Natural killer cell (primary cell): ENCODE measurements around the gene ZNF532. TPM values are rescaled to one million over a fixed set of nuclear protein-coding genes. Genes with fewer than 3 reads are reported as not detected.
A peak's percentile ranks its signal among the peaks of the same experiment; 100 is the strongest.

Experiments used
- ATAC-seq, 3 donors: fragments of 150-1000 bp in 2 of 3; fragments of 200-7000 bp in 1 of 3; cut with Tn5 transposase; 1 replicate in 1 of 3; 2 replicates in 2 of 3; pipeline ENCODE4 v1.10.0; 2021; ENCODE audit warnings: mild to moderate bottlenecking in 2 of 3, moderate library complexity in 2 of 3
- DNase-seq, 2 donors: peaks; one replicate each; pipeline versions ENCODE4 v3.0.0 to v3.0.0-alpha.2; 2013 to 2021; ENCODE audit warnings: mixed read lengths in 1 of 2
- H3K27ac ChIP-seq: one replicate; pipeline ENCODE4 v1.5.1; 2013; ENCODE audit warnings: mild to moderate bottlenecking, low read length
- H3K27me3 ChIP-seq: one replicate; pipeline ENCODE4 v1.6.1; 2013; ENCODE audit warnings: low read length; ENCODE audit not compliant: control insufficient read depth, insufficient read depth
- H3K36me3 ChIP-seq: one replicate; pipeline ENCODE4 v1.6.1; 2013; ENCODE audit warnings: low read length; ENCODE audit not compliant: control insufficient read depth, insufficient read depth
- H3K4me1 ChIP-seq: one replicate; pipeline ENCODE4 v1.6.1; 2013; ENCODE audit warnings: low read length; ENCODE audit not compliant: control insufficient read depth, insufficient read depth
- H3K4me3 ChIP-seq: one replicate; pipeline ENCODE4 v1.5.1; 2013; ENCODE audit warnings: low read length
- H3K9me3 ChIP-seq: one replicate; pipeline ENCODE4 v1.6.1; 2013; ENCODE audit warnings: low read length; ENCODE audit not compliant: control insufficient read depth, insufficient read depth
- H3K27ac Mint-ChIP-seq, 2 donors: one replicate each; pipeline ENCODE4 v1.8.0; 2022; ENCODE audit warnings: mild to moderate bottlenecking in 2 of 2, mixed read lengths in 2 of 2, moderate library complexity in 1 of 2
- H3K27me3 Mint-ChIP-seq, 2 donors: one replicate each; pipeline ENCODE4 v1.8.0; 2022; ENCODE audit warnings: low read depth in 2 of 2, mixed read lengths in 2 of 2
- H3K36me3 Mint-ChIP-seq: one replicate; pipeline ENCODE4 v1.8.0; 2022; ENCODE audit warnings: mixed read lengths
- H3K4me1 Mint-ChIP-seq, 2 donors: one replicate each; pipeline ENCODE4 v1.8.0; 2022; ENCODE audit warnings: mixed read lengths in 2 of 2
- H3K4me3 Mint-ChIP-seq: one replicate; pipeline ENCODE4 v1.8.0; 2022; ENCODE audit warnings: mild to moderate bottlenecking, moderate library complexity, mixed read lengths
- H3K9me3 Mint-ChIP-seq, 2 donors: one replicate each; pipeline ENCODE4 v1.8.0; 2022; ENCODE audit warnings: mixed read lengths in 2 of 2
- WGBS: methylation state at CpG from one replicate; pipeline ENCODE4 v1.1.7; 2013; ENCODE audit warnings: missing lambda C conversion rate; ENCODE audit not compliant: insufficient coverage; 5-methylcytosine and 5-hydroxymethylcytosine counted together
- intact Hi-C: fragments of 100-400 bp; cut with micrococcal nuclease; formaldehyde crosslinking; loops from one replicate; pipeline ENCODE4 v1.14.2; 2022
- total RNA-seq, 4 donors: library from RNA; stranded (reverse); fragments of 120-200 nt in 1 of 4; gene quantifications; one replicate each; pipeline versions ENCODE4 v1.2.3 to v1.2.4, GENCODE V29; 2013 to 2022
- TF ChIP-seq, protein P1 (sequence below): fragments of 200-600 bp; IDR thresholded peaks from one replicate; pipeline ENCODE4 v1.8.0; 2022; ENCODE audit warnings: antibody characterized with exemption

Gene ZNF532
- total RNA-seq, 3 donors from 2014 or later (not counting 1 experiment from before 2014, with no cell fraction given), result 4.8 to 28.5 (median 6.1) TPM

DNA sequence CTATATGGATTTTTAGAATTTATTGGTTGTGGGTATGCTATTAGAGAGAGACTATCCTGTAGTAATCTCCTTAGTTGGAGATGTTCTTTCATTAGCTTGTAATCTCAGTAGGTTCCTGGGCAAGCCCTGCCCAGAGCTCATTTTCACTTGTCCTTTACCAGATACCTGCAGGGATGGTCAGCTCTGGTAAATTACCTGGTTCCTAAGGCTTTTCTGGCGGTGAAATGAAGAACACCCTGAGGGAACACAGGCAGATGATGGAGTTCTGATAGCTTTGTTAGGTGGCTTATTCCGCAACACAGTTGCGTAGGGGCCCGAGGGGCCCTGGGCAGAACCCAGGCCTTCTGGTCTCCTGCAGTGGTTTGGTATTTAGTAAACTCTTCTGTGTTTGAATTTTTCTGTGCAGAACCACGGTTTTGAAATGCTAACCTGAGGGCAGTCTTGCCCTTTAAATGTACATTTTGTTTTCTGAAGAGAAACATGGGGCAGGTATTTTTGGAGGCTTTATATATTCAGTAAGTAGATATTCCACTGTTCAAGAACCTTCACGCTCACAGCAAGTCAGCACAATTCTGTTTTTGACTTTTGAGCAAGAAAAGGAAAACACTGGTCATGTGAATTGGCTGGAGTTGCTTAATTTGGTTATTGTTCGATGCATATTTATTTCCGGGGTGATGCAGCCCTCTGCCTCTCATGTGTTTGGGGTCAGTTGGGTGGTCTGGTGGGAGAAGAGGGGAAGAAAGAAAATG lies 22.4 kb downstream of the ZNF532 start:
- peaks cover 13 to 14% of the 10 kb centered on the region in 2 donors for H3K4me1 Mint-ChIP-seq
- no peak for DNase-seq
- H3K27me3 ChIP-seq, result no peaks in the 10 kb centered on the region
- no peak overlapping the region for H3K4me3 ChIP-seq
- peak in 1 of 3 donors; percentile 26 for ATAC-seq
- no peaks in the 10 kb centered on the region for H3K36me3 Mint-ChIP-seq
- H3K27me3 Mint-ChIP-seq, result no peaks in the 10 kb centered on the region
- no peak overlapping the region for H3K27ac ChIP-seq
- peak overlapping the region; percentile 19 for H3K4me3 Mint-ChIP-seq
- H3K27ac Mint-ChIP-seq, result peak overlapping the region; percentile 34 to 37
- H3K9me3 ChIP-seq, result no peaks in the 10 kb centered on the region
- WGBS, result 36% methylated on average over 8 of the region's 8 CpGs
- no peaks in the 10 kb centered on the region for H3K36me3 ChIP-seq
- no peaks in the 10 kb centered on the region for H3K9me3 Mint-ChIP-seq
- peaks cover 10% of the 10 kb centered on the region for H3K4me1 ChIP-seq
- TF ChIP-seq, protein P1, sequence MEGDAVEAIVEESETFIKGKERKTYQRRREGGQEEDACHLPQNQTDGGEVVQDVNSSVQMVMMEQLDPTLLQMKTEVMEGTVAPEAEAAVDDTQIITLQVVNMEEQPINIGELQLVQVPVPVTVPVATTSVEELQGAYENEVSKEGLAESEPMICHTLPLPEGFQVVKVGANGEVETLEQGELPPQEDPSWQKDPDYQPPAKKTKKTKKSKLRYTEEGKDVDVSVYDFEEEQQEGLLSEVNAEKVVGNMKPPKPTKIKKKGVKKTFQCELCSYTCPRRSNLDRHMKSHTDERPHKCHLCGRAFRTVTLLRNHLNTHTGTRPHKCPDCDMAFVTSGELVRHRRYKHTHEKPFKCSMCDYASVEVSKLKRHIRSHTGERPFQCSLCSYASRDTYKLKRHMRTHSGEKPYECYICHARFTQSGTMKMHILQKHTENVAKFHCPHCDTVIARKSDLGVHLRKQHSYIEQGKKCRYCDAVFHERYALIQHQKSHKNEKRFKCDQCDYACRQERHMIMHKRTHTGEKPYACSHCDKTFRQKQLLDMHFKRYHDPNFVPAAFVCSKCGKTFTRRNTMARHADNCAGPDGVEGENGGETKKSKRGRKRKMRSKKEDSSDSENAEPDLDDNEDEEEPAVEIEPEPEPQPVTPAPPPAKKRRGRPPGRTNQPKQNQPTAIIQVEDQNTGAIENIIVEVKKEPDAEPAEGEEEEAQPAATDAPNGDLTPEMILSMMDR, result no peak
- intact Hi-C loops, result no loop called here

DNA sequence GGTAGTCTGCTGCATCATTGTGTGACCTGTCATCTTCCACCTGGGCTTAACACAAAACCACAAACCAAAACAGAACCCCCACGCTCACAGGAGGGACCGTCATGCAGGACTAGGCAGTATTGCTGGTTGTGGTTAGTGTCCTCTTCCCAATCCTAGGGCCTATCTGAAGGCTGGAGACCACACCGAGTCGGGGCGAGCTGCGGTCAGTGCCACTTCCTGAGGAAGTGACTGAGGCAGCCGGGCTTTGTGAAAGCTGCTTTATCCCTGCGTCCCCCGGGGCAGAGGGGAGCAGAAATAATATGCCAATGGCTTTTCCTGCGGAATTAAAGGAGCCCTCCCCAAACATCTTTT lies 22.9 kb downstream of the ZNF532 start:
- H3K4me3 Mint-ChIP-seq, result peak overlapping the region; percentile 9
- Histone ChIP-seq H3K27me3 (no peaks in the 10 kb centered on the region), H3K9me3 (no peaks in the 10 kb centered on the region), H3K4me1 (peaks cover 10% of the 10 kb centered on the region), H3K36me3 (no peaks in the 10 kb centered on the region), H3K27ac (no peak overlapping the region), H3K4me3 (peak overlapping the region; percentile 6)
- intact Hi-C loops, result no loop called here
- no peaks in the 10 kb centered on the region for H3K9me3 Mint-ChIP-seq
- H3K36me3 Mint-ChIP-seq, result no peaks in the 10 kb centered on the region
- H3K27ac Mint-ChIP-seq, result peak overlapping the region; percentile 34 to 37
- TF ChIP-seq, protein P1, result no peak
- no peaks in the 10 kb centered on the region for H3K27me3 Mint-ChIP-seq
- 0% methylated on average over 9 of the region's 10 CpGs for WGBS
- peak in 1 of 2 donors; percentile 12 for DNase-seq
- peak; percentile 30 to 45 (median 42) for ATAC-seq
- peaks cover 13 to 18% of the 10 kb centered on the region in 2 donors for H3K4me1 Mint-ChIP-seq

DNA sequence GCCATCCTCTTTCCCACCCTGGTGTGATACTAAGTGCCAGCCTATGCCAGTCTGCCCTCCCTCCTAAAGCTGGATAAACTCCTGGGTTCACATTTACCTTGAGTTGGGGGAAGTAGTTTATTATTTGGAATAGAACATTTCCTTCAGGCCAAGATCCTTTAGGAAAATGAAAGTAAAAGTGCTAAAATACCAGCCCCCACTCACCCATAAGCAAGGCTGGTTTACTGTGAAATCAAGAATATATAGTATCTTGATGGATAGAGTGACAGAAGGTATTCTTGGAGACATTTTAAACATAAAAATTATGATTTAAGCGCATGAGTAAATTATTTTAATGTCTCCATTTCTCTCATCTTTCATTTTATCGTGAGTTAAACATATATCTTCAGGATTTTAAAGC lies 27.1 kb downstream of the ZNF532 start:
- intact Hi-C loops, result no loop called here
- Histone ChIP-seq H3K36me3 (no peaks in the 10 kb centered on the region), H3K4me3 (no peak overlapping the region), H3K9me3 (no peaks in the 10 kb centered on the region), H3K4me1 (peaks cover 22% of the 10 kb centered on the region), H3K27ac (no peak overlapping the region), H3K27me3 (no peaks in the 10 kb centered on the region)
- TF ChIP-seq, protein P1, result no peak
- no peak overlapping the region for H3K27ac Mint-ChIP-seq
- H3K4me3 Mint-ChIP-seq, result no peak overlapping the region
- no peaks in the 10 kb centered on the region for H3K36me3 Mint-ChIP-seq
- WGBS, result no CpG with 5 or more reads among the region's 2 CpGs
- no peak for DNase-seq
- no peaks in the 10 kb centered on the region for H3K9me3 Mint-ChIP-seq
- peaks cover 18 to 25% of the 10 kb centered on the region in 2 donors for H3K4me1 Mint-ChIP-seq
- ATAC-seq, result no peak
- no peaks in the 10 kb centered on the region for H3K27me3 Mint-ChIP-seq

DNA sequence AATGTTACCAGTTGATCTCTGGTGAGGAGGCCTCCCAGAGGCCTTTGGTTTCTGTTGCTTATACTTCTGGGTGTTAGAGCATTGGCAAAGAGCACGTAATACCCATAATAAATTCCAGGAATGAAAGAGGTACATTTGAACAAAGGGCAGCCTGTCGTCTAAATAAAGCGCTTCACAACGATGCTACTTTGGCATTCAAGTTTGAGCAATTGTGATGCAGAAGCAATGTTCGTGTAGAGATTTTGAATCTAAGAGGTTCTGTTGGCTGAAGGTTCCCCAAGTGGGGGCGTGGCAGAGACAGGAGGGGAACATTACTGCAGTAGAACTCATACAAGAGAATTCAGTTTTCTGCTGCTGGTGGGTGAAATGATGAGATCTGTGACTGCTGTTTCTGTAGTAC lies 27.8 kb downstream of the ZNF532 start:
- intact Hi-C loops, result no loop called here
- H3K4me1 Mint-ChIP-seq, result peaks cover 13 to 18% of the 10 kb centered on the region in 2 donors
- H3K27me3 Mint-ChIP-seq, result no peaks in the 10 kb centered on the region
- ATAC-seq (no peak), DNase-seq (no peak)
- TF ChIP-seq, protein P1, result no peak
- H3K9me3 Mint-ChIP-seq, result no peaks in the 10 kb centered on the region
- peaks cover 18% of the 10 kb centered on the region for H3K4me1 ChIP-seq
- no peak overlapping the region for H3K27ac ChIP-seq
- no peaks in the 10 kb centered on the region for H3K36me3 ChIP-seq
- 91% methylated on average over 6 of the region's 6 CpGs for WGBS
- no peaks in the 10 kb centered on the region for H3K9me3 ChIP-seq
- H3K4me3 Mint-ChIP-seq, result no peak overlapping the region
- H3K36me3 Mint-ChIP-seq, result no peaks in the 10 kb centered on the region
- no peak overlapping the region for H3K27ac Mint-ChIP-seq
- H3K4me3 ChIP-seq, result no peak overlapping the region
- no peaks in the 10 kb centered on the region for H3K27me3 ChIP-seq
